Right renal pelvis (tissue), 4 donors: ENCODE measurements around the gene CCDC89. TPM values are rescaled to one million over a fixed set of nuclear protein-coding genes. Genes with fewer than 3 reads are reported as not detected.
"Not testable (repeated sequence)": the region's sequence is repeated elsewhere in the genome, so short reads cannot be mapped to it uniquely, and the experiment has no call there.

Source experiments
- DNase-seq, 4 donors: peaks; one replicate each; pipeline ENCODE4 v3.0.0-alpha.2; 2013; ENCODE audit warnings: low read depth in 4 of 4, low spot score in 3 of 4, missing footprints in 1 of 4
- polyA plus RNA-seq, 4 donors: library from polyadenylated mRNA; unstranded; fragments of 120-200 nt; gene quantifications; one replicate each; pipeline ENCODE4 v1.2.1, GENCODE V29; 2013; ENCODE audit not compliant: insufficient read length in 4 of 4

The CCDC89 gene
- polyA plus RNA-seq, 4 donors: 3.0 to 5.0 (median 3.9) TPM

- no peak for DNase-seq
These were observed 8.5 kb upstream of the CCDC89 start for GRCh38 chr11:85694385-85694980.

GRCh38 chr11:85685125-85685819 is 723 bp downstream of the CCDC89 start:
- DNase-seq: peak in 3 of 4 donors; percentile 61 to 62 (median 61)

- DNase-seq: peak in 3 of 4 donors; percentile 48 to 72 (median 53)
These were observed 3.4 kb downstream of the CCDC89 start for GRCh38 chr11:85682330-85683305.

GRCh38 chr11:85680897-85681296 is 5.1 kb downstream of the CCDC89 start:
- no peak for DNase-seq

GRCh38 chr11:85679576-85679975 is 6.4 kb downstream of the CCDC89 start:
- DNase-seq: no peak

- no peak for DNase-seq
These were observed 12.6 kb downstream of the CCDC89 start for GRCh38 chr11:85673393-85673792.

- DNase-seq: no peak
These were observed 13.7 kb downstream of the CCDC89 start for GRCh38 chr11:85672105-85672902.

- DNase-seq: not testable (repeated sequence)
These were observed 14.9 kb downstream of the CCDC89 start for GRCh38 chr11:85670949-85671663.

GRCh38 chr11:85668157-85668556 is 17.8 kb downstream of the CCDC89 start:
- no peak for DNase-seq

GRCh38 chr11:85666687-85667086 is 19.3 kb downstream of the CCDC89 start:
- DNase-seq: no peak

GRCh38 chr11:85665733-85666132 is 20.3 kb downstream of the CCDC89 start:
- no peak for DNase-seq

- peak; percentile 92 to 94 (median 93) for DNase-seq
These were observed 21.1 kb downstream of the CCDC89 start, which contains the start of gene CREBZF for GRCh38 chr11:85664615-85665481. CREBZF (minus strand) TSS chr11:85665129; CDS start chr11:85664875, 254 bp downstream.

- DNase-seq: peak in 2 of 4 donors; percentile 58 to 63
These were observed 22.0 kb downstream of the CCDC89 start for GRCh38 chr11:85663753-85664614.

- DNase-seq: no peak
These were observed 22.8 kb downstream of the CCDC89 start for GRCh38 chr11:85663080-85663752.

- no peak for DNase-seq
These were observed 23.9 kb downstream of the CCDC89 start for GRCh38 chr11:85661972-85662664.

GRCh38 chr11:85658180-85658579 is 27.8 kb downstream of the CCDC89 start:
- DNase-seq: no peak
